Natural killer cell (primary cell): ENCODE data around the gene RNF26. TPM values are rescaled to one million over a fixed set of nuclear protein-coding genes. Genes with fewer than 3 reads are reported as not detected.

Experiments
- ATAC-seq, 3 donors: fragments of 150-1000 bp in 2 of 3; fragments of 200-7000 bp in 1 of 3; cut with Tn5 transposase; 1 replicate in 1 of 3; 2 replicates in 2 of 3; pipeline ENCODE4 v1.10.0; 2021; ENCODE audit warnings: mild to moderate bottlenecking in 2 of 3, moderate library complexity in 2 of 3
- DNase-seq, 2 donors: peaks; one replicate each; pipeline versions ENCODE4 v3.0.0 to v3.0.0-alpha.2; 2013 to 2021; ENCODE audit warnings: mixed read lengths in 1 of 2
- H3K27ac ChIP-seq: one replicate; pipeline ENCODE4 v1.5.1; 2013; ENCODE audit warnings: mild to moderate bottlenecking, low read length
- H3K27me3 ChIP-seq: one replicate; pipeline ENCODE4 v1.6.1; 2013; ENCODE audit warnings: low read length; ENCODE audit not compliant: control insufficient read depth, insufficient read depth
- H3K36me3 ChIP-seq: one replicate; pipeline ENCODE4 v1.6.1; 2013; ENCODE audit warnings: low read length; ENCODE audit not compliant: control insufficient read depth, insufficient read depth
- H3K4me1 ChIP-seq: one replicate; pipeline ENCODE4 v1.6.1; 2013; ENCODE audit warnings: low read length; ENCODE audit not compliant: control insufficient read depth, insufficient read depth
- H3K4me3 ChIP-seq: one replicate; pipeline ENCODE4 v1.5.1; 2013; ENCODE audit warnings: low read length
- H3K9me3 ChIP-seq: one replicate; pipeline ENCODE4 v1.6.1; 2013; ENCODE audit warnings: low read length; ENCODE audit not compliant: control insufficient read depth, insufficient read depth
- H3K27ac Mint-ChIP-seq, 2 donors: one replicate each; pipeline ENCODE4 v1.8.0; 2022; ENCODE audit warnings: mild to moderate bottlenecking in 2 of 2, mixed read lengths in 2 of 2, moderate library complexity in 1 of 2
- H3K27me3 Mint-ChIP-seq, 2 donors: one replicate each; pipeline ENCODE4 v1.8.0; 2022; ENCODE audit warnings: low read depth in 2 of 2, mixed read lengths in 2 of 2
- H3K36me3 Mint-ChIP-seq: one replicate; pipeline ENCODE4 v1.8.0; 2022; ENCODE audit warnings: mixed read lengths
- H3K4me1 Mint-ChIP-seq, 2 donors: one replicate each; pipeline ENCODE4 v1.8.0; 2022; ENCODE audit warnings: mixed read lengths in 2 of 2
- H3K4me3 Mint-ChIP-seq: one replicate; pipeline ENCODE4 v1.8.0; 2022; ENCODE audit warnings: mild to moderate bottlenecking, moderate library complexity, mixed read lengths
- H3K9me3 Mint-ChIP-seq, 2 donors: one replicate each; pipeline ENCODE4 v1.8.0; 2022; ENCODE audit warnings: mixed read lengths in 2 of 2
- CTCF ChIP-seq: fragments of 200-600 bp; IDR thresholded peaks from one replicate; pipeline ENCODE4 v1.8.0; 2022; ENCODE audit warnings: antibody characterized with exemption
- WGBS: methylation state at CpG from one replicate; pipeline ENCODE4 v1.1.7; 2013; ENCODE audit warnings: missing lambda C conversion rate; ENCODE audit not compliant: insufficient coverage; 5-methylcytosine and 5-hydroxymethylcytosine counted together
- intact Hi-C: fragments of 100-400 bp; cut with micrococcal nuclease; formaldehyde crosslinking; loops from one replicate; pipeline ENCODE4 v1.14.2; 2022
- total RNA-seq, 4 donors: library from RNA; stranded (reverse); fragments of 120-200 nt in 1 of 4; gene quantifications; one replicate each; pipeline versions ENCODE4 v1.2.3 to v1.2.4, GENCODE V29; 2013 to 2022

Gene RNF26
- total RNA-seq, 3 donors from 2014 or later (not counting 1 experiment from before 2014, with no cell fraction given): 18.0 to 21.8 (median 18.1) TPM

DNA sequence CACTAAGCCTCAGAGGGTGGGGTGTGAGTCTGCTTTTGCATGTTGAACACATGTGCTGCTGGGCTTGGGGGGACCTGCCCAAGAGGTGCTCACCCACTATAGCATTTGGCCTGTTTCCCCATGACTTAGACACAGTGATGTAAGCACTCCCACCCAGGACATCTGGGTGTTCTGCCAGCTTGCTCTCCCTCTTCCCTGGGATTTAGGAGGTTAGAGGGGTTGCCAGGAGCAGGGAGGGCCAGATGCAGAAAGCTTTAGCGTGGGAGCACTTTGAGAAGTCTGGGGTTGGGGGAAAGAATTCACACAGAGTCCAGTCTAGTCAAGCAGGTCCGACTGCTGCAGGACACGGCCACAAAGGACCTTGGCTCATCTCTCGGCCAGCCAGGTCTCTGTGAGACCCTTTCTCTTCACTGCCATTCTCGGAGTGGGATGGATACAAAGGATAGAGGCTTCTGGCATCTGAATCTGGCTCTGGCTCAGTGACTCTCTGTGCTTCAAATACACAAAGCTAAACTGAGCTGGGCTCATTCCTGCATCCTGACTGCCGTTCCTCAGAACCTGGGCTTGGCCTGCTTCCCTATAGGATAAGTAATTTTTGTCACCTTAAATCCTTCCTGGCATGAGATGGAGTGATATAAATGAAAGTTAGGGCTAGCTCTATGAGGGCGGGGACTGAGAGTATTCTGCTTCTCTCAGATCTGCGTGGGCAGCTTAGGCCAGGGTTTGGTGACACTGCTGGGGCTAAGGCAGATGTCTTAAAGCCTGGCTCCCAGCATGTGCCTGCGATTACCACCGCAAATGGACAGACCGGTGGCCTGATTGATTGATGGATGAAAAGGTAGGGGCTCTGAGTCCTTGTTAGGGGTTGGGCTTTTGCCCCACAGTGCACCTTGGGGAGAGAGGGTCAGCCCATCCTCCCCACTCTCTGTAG lies 32.6 kb downstream of the RNF26 start:
- intact Hi-C loops: no loop called here
- Histone ChIP-seq H3K4me1 (peaks cover 11% of the 10 kb centered on the region), H3K27me3 (peaks cover 25% of the 10 kb centered on the region), H3K27ac (no peak overlapping the region), H3K36me3 (no peaks in the 10 kb centered on the region), H3K4me3 (no peak overlapping the region), H3K9me3 (no peaks in the 10 kb centered on the region)
- no peak for DNase-seq
- Mint-ChIP-seq H3K4me3 (no peak overlapping the region), H3K9me3 (no peaks in the 10 kb centered on the region), H3K27ac (no peak overlapping the region), H3K27me3 (peaks cover 52 to 60% of the 10 kb centered on the region in 2 donors), H3K36me3 (peaks cover 6% of the 10 kb centered on the region), H3K4me1 (peaks cover 7% of the 10 kb centered on the region in 2 donors)
- ATAC-seq: no peak
- no peak for TF ChIP-seq CTCF
- 88% methylated on average over 11 of the region's 11 CpGs for WGBS

DNA sequence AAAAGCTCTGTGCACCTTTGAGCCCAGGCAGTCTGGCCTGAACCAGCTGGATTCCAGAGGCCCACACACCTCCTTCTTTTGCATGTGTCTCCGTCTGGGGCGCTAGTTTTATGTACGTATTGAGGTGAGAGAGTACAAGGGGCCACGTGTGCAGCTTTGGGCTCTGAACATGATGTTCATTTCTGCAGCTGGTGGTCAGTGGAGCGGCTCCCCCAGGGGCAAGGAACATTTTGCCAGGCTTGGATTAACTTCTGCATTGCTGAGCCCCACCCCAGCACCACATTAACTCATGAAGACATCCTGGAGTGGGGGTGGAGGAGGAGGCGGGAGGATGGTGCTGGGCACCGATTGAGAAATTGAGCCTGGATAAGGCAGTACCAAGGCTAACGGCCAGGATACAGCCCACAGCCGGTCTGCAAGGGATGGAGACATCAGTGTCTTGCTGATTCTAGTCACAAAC lies 33.4 kb downstream of the RNF26 start:
- Histone ChIP-seq H3K9me3 (no peaks in the 10 kb centered on the region), H3K4me1 (peaks cover 11% of the 10 kb centered on the region), H3K4me3 (no peak overlapping the region), H3K27ac (no peak overlapping the region), H3K36me3 (no peaks in the 10 kb centered on the region), H3K27me3 (peaks cover 24% of the 10 kb centered on the region)
- H3K4me1 Mint-ChIP-seq: peaks cover 7% of the 10 kb centered on the region in 2 donors
- H3K27ac Mint-ChIP-seq: no peak overlapping the region
- no peak for TF ChIP-seq CTCF
- no peaks in the 10 kb centered on the region for H3K9me3 Mint-ChIP-seq
- no peak for DNase-seq
- H3K4me3 Mint-ChIP-seq: no peak overlapping the region
- WGBS: 86% methylated on average over 8 of the region's 9 CpGs
- no peak for ATAC-seq
- H3K36me3 Mint-ChIP-seq: peaks cover 6% of the 10 kb centered on the region
- intact Hi-C loops: no loop called here
- peaks cover 44 to 54% of the 10 kb centered on the region in 2 donors for H3K27me3 Mint-ChIP-seq

DNA sequence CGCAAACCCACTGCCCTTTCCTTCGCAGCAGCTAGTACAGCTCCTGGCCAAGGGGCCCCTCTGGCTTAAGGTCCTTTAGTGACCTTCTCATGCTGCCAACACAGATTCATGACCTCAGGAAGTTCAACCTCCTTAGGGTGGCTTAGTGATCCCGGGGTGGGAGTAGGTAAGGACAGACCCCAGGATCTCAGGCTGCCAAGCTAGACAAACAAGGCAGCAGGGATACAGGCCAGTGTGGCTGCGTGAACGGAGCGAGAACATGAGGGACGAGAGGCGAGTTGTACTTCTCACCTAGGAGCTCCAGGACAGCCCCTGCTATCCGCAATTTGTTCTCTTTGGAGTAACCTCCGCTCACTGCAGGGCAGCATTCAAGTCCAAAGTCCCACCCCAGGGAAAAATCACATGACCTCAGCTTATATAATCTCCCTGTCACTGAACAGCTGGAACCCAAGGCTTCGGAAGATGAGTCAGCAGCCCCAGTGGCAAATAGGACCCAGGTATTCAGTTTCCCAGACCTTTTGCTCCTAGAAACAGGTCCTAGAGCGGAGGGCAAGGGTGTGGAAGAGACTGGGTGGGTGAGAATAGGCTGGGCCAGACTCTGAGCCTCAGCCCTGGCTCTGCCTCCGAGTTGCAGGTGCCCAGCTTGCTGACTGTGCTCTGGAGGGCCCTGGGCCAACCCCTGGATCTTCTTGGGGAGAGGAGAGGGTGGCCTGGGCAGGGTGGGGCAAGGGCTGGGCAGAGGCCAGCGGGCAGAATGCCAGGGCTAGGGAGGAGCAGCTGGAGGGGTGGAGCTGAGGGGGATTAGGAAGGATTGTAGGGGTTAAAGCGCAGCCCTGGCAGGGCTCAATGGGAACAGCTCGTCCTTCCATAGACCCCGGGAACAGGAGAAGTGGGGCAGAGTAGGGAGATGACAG lies 34.1 kb downstream of the RNF26 start:
- peaks cover 12% of the 10 kb centered on the region for H3K4me1 ChIP-seq
- DNase-seq (no peak), ATAC-seq (no peak)
- no peak overlapping the region for H3K4me3 Mint-ChIP-seq
- no peaks in the 10 kb centered on the region for H3K36me3 ChIP-seq
- peaks cover 7% of the 10 kb centered on the region in 2 donors for H3K4me1 Mint-ChIP-seq
- peaks cover 6% of the 10 kb centered on the region for H3K36me3 Mint-ChIP-seq
- no peak for TF ChIP-seq CTCF
- peaks cover 41 to 49% of the 10 kb centered on the region in 2 donors for H3K27me3 Mint-ChIP-seq
- no peaks in the 10 kb centered on the region for H3K9me3 Mint-ChIP-seq
- no peak overlapping the region for H3K4me3 ChIP-seq
- 79% methylated on average over 17 of the region's 17 CpGs for WGBS
- H3K27ac ChIP-seq: no peak overlapping the region
- intact Hi-C loops: no loop called here
- H3K27ac Mint-ChIP-seq: no peak overlapping the region
- no peaks in the 10 kb centered on the region for H3K9me3 ChIP-seq
- H3K27me3 ChIP-seq: peaks cover 17% of the 10 kb centered on the region
